ENCODE data around the gene CHD9NB.

- TF ChIP-seq, protein P1, sequence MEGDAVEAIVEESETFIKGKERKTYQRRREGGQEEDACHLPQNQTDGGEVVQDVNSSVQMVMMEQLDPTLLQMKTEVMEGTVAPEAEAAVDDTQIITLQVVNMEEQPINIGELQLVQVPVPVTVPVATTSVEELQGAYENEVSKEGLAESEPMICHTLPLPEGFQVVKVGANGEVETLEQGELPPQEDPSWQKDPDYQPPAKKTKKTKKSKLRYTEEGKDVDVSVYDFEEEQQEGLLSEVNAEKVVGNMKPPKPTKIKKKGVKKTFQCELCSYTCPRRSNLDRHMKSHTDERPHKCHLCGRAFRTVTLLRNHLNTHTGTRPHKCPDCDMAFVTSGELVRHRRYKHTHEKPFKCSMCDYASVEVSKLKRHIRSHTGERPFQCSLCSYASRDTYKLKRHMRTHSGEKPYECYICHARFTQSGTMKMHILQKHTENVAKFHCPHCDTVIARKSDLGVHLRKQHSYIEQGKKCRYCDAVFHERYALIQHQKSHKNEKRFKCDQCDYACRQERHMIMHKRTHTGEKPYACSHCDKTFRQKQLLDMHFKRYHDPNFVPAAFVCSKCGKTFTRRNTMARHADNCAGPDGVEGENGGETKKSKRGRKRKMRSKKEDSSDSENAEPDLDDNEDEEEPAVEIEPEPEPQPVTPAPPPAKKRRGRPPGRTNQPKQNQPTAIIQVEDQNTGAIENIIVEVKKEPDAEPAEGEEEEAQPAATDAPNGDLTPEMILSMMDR (IDR thresholded peaks at IDR 0.05), result no peak
- TF ChIP-seq POLR2A (IDR thresholded peaks at IDR 0.05), result no peak
Observed at GRCh38 chr16:53071748-53072301, 19.1 kb upstream of the CHD9NB start.

Measured in body of pancreas (tissue), 4 donors.